Activated CD8-positive, alpha-beta memory T cell treated with anti-CD3 and anti-CD28 coated beads, Interleukin-2, amount 50 U/mL, for 24 hours (primary cell): ENCODE results near the gene CHTOP.
A peak's percentile ranks its signal among the peaks of the same experiment; 100 is the strongest.
"Not testable (repeated sequence)": the region's sequence is repeated elsewhere in the genome, so short reads cannot be mapped to it uniquely, and the experiment has no call there.

Experiments
- DNase-seq: peaks from one replicate; pipeline ENCODE4 v3.0.0-alpha.2; 2020; ENCODE audit errors: extremely low read depth

Gene CHTOP

GRCh38 chr1:153631047-153632022, 2.5 kb upstream of the CHTOP start:
- no peak for DNase-seq

DNA sequence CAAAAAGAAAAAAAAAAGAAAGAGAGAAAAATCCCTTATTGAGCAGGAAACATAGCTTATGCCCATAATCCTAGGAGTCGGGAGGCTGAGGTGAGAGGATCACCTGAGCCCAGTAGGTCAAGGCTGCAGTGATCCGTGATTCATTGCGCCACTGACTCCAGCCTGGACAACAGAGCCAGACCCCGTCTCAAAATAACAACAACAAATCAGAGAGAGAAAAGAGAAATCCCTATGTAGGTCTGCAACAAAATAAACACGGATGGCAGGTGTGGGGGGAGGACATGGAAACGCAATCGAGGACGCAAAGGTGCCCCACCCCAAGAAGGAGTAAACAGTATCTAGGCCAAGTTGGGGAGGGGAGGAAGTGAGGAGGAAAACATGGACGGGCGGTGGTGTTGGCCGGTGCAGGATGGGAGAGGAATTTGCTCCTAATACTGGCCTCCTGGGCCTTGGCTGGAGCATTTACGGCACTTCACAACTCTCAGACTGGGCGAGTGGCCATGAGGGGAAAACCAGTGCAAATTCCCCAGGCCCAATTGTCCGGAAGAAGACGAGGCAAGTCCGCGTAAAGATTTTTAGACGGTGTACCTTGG, 609 bp upstream of the CHTOP start:
- DNase-seq, result no peak

- no peak for DNase-seq
Measured at GRCh38 chr1:153635872-153636271, 2.0 kb downstream of the CHTOP start.

GRCh38 chr1:153636312-153636711, 2.4 kb downstream of the CHTOP start:
- no peak for DNase-seq

DNA sequence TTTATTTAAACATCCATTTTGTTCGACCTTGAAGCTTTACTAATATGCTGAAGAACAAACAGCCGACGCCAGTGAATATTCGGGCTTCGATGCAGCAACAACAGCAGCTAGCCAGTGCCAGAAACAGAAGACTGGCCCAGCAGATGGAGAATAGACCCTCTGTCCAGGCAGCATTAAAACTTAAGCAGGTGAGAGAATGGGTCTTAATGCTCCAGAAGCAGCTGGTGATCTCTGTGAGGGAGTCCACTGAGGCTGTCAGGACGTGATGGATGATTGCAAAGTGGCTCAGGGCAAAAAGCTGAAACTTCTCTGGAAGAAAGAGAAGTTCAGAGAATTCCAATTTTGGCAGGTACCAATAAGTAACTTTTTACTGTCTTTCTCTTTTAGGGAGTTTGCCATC, 4.4 kb downstream of the CHTOP start:
- no peak for DNase-seq

- no peak for DNase-seq
Measured at GRCh38 chr1:153639280-153639679, 5.4 kb downstream of the CHTOP start.

- DNase-seq, result not testable (repeated sequence)
Measured at GRCh38 chr1:153640213-153640612, 6.3 kb downstream of the CHTOP start.

GRCh38 chr1:153640861-153641260, 7.0 kb downstream of the CHTOP start:
- DNase-seq, result no peak

DNA sequence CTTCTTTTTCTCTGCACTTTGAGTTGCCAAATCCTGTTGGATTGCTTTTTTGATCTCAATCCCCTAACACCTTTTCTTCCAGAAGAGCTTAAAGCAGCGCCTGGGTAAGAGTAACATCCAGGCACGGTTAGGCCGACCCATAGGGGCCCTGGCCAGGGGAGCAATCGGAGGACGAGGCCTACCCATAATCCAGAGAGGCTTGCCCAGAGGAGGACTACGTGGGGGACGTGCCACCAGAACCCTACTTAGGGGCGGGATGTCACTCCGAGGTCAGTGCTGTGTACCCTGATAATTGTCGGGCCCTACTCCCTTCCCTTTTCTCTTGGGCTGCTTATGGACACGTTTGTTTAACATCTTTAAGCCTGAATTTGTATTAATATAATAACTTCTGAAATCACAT, 8.3 kb downstream of the CHTOP start:
- DNase-seq, result no peak

- DNase-seq, result no peak
Measured at GRCh38 chr1:153643100-153643499, 9.2 kb downstream of the CHTOP start.

GRCh38 chr1:153643816-153644215, 9.9 kb downstream of the CHTOP start:
- DNase-seq, result no peak

DNA sequence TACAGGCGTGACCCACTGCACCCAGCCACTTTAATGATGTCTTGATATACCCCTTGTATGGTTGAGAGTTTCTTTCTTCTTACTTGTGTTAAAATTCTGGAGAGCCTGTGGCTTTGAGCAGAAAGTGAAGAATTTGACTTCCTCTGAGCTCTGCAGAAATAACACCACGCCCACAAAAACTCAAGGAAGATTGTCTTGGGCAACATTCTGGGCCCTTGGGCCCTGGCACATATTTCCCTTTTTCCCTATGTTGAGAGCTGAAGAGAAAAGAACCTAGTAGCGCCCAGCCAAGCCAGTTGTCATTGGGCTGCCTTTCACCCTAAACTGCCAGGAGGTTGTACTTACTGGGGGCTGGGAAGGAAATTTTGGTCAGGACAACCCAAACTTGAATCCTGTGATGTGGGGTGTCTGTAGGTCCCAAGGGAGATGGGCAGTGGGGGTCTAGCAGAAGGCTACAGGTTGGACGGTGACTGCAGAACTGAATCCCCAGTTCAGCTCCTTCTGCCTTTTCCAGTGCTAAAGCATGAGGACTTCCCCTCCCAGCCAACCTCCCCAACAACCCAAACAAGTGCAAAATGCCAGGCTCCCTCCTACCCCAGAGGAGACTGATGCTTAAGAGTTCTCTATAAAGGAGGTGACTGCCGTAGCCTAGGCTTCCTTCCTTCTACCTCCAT, 12.9 kb downstream of the CHTOP start:
- no peak for DNase-seq

DNA sequence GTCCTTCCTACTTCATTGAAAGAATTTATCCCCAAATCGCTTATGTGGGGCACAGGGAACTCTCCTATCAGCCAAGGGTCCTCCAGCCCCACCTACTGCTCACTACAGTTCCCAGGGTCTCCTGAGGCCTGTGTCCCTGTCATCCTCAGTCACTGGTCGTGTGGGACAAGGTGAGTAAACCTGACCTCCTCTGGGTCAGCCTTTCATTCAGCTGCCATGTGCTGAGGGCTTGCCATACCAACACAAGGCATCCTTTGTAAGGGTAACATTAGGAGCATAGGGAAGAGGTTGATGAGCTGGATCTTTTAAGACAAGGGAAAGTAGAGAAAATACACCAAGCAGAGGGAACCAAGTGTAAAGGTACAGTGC, 13.5 kb downstream of the CHTOP start:
- DNase-seq, result no peak

DNA sequence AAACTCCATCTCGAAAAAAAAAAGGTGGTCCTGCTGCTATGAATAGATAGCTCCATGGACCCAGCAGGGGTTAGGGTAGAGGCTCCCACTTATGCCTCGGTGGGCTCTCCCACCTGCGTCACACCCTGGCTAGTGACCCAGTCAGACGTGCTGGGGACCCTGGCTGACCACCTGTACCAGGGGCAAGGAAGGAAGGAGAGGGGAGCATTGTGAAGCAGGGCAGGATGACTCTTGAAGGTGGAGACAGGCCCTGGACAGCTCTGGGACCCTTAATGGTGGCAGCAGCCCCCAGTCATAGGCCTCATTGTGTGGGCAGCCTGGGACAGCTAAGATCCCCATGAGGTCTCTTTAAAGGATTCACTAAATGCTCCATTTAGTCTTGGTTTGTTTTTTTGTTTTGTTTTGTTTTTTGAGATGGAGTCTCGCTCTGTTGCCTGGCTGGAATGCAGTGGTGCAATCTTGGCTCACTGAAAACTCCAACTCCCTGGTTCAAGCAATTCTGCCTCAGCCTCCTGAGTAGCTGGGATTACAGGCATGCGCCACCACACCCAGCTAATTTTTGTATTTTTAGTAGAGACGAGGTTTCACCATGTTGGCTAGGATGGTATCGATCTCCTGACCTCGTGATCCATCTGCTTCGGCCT, 14.3 kb downstream of the CHTOP start:
- no peak for DNase-seq

- no peak for DNase-seq
Measured at GRCh38 chr1:153649137-153649862, 15.4 kb downstream of the CHTOP start.

- no peak for DNase-seq
Measured at GRCh38 chr1:153649863-153650235, 16.0 kb downstream of the CHTOP start.

GRCh38 chr1:153651771-153652170, 17.9 kb downstream of the CHTOP start:
- DNase-seq, result no peak

GRCh38 chr1:153652805-153653500, 19.1 kb downstream of the CHTOP start:
- no peak for DNase-seq

GRCh38 chr1:153655333-153655732, 21.5 kb downstream of the CHTOP start:
- no peak for DNase-seq

DNA sequence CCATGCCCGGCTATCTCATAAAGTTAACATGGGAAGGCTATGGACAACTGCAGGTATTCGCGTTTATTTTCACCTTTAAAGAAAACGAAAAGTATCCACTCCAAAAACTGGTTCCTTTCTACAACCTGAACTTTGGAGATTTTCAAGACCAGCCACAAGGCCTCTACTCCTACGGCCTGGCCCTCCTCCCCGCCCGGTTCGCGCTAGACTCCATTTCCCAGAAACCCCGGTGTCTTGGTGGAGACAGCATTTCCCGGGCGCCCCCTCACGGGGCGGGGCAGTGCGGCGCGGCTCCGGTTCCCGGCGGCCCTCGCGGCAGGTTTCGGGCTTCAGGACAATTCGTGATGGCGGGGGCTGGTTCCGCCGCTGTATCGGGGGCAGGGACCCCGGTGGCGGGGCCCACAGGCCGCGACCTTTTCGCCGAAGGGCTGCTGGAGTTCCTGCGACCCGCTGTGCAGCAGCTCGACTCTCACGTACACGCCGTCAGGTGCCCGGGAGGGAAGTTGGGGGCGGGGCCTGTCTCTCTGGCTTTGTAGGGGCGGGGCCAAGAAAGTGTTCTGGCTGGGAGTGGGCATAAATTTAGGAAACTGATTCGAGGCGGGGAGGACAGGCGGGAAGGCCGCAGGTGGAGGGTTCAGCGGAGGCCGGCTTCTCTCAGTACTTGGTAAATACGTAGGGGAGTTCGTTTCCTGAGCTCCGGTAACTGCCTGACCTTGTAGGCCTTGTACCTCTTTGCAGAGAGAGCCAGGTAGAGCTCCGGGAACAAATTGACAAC, 24.7 kb downstream of the CHTOP start, which contains the start of gene SNAPIN:
Gene SNAPIN, plus strand, starts transcription at position 304 of the 775 bp plus-strand sequence. Its CDS starts 41 bp downstream, at position 345.
- peak; percentile 80 for DNase-seq
